Breast epithelium (tissue), 4 donors: ENCODE measurements around the gene FARP1. TPM values are rescaled to one million over a fixed set of nuclear protein-coding genes. Genes with fewer than 3 reads are reported as not detected.

Experiments
- DNase-seq, 2 donors: peaks; one replicate each; pipeline ENCODE4 v3.0.0-alpha.2; 2019; ENCODE audit warnings: low spot score in 2 of 2
- H3K27ac ChIP-seq, 2 donors: fragments of 200-600 bp; sonication (generic) in 1 of 2; one replicate each; pipeline ENCODE4 v1.5.1; 2016 to 2019; ENCODE audit warnings: mild to moderate bottlenecking in 1 of 2
- H3K27me3 ChIP-seq, 2 donors: fragments of 200-600 bp; sonication (generic) in 1 of 2; one replicate each; pipeline versions ENCODE4 v1.5.1 to v1.6.0; 2017 to 2019; ENCODE audit warnings: control low read depth in 1 of 2, mild to moderate bottlenecking in 1 of 2
- H3K36me3 ChIP-seq: fragments of 200-600 bp; one replicate; pipeline ENCODE4 v1.5.1; 2019
- H3K4me1 ChIP-seq, 2 donors: fragments of 200-600 bp; sonication (generic); one replicate each; pipeline ENCODE4 v1.5.1; 2016 to 2019; ENCODE audit warnings: control low read depth in 1 of 2
- H3K4me3 ChIP-seq, 3 donors: fragments of 200-600 bp; sonication (generic); 1 replicate in 2 of 3; 2 replicates in 1 of 3; pipeline ENCODE4 v1.5.1; 2016 to 2019; ENCODE audit warnings: mild to moderate bottlenecking in 3 of 3, moderate library complexity in 2 of 3
- H3K9me3 ChIP-seq, 2 donors: fragments of 200-600 bp; sonication (generic) in 1 of 2; one replicate each; pipeline ENCODE4 v1.5.1; 2016 to 2019; ENCODE audit warnings: control low read depth in 1 of 2
- POLR2A ChIP-seq: fragments of 450-650 bp; IDR thresholded peaks from one replicate; pipeline ENCODE4 v1.6.1; 2016; ENCODE audit warnings: antibody characterized with exemption, mild to moderate bottlenecking, moderate library complexity
- POLR2AphosphoS5 ChIP-seq, 3 donors: sonication (generic); formaldehyde crosslinking; IDR thresholded peaks; one replicate each; pipeline ENCODE4 v1.6.1; 2017; ENCODE audit warnings: antibody characterized with exemption in 3 of 3
- intact Hi-C: fragments of 100-400 bp; cut with DNase I; formaldehyde crosslinking; loops from one replicate; pipeline ENCODE4 v1.15.1; 2023; ENCODE audit warnings: low total_unique reads
- total RNA-seq, 3 donors: library from RNA; depleted of rRNA; stranded (reverse); fragments of >200 nt; gene quantifications; one replicate each; pipeline ENCODE4 v1.1.0, GENCODE V29; 2016
- TF ChIP-seq, protein P1 (sequence below), 3 donors: fragments of 450-650 bp; IDR thresholded peaks; one replicate each; pipeline ENCODE4 v1.5.1; 2016 to 2017; ENCODE audit warnings: antibody characterized with exemption in 3 of 3, mild to moderate bottlenecking in 3 of 3, moderate library complexity in 3 of 3

FARP1 gene
- total RNA-seq, 3 donors from 2014 or later = 29.8 to 97.3 (median 80.1) TPM

DNA sequence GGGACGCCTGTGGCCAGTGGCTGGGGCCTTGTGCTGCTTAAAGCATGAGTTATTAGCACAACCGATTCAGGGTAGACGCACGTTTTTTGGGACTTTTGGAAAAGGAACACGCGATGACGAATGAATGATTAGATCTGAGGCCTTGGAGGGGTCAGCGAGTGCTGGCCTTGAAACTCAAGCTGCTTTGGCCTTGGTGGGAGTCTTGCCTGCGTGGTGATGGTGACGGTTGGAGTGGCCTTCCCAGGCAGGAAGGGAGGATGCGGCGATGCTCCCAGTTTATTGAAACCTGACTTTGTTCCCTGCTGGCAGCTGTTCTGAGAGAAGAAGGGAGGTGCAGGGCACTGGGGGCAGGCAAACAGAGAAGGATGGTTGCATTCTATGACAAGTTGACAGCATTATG lies 97.2 kb downstream of the FARP1 start:
- no peak for DNase-seq
- TF ChIP-seq POLR2AphosphoS5 (IDR thresholded peaks at IDR 0.05) (no peak), POLR2A (no peak)
- TF ChIP-seq, protein P1, sequence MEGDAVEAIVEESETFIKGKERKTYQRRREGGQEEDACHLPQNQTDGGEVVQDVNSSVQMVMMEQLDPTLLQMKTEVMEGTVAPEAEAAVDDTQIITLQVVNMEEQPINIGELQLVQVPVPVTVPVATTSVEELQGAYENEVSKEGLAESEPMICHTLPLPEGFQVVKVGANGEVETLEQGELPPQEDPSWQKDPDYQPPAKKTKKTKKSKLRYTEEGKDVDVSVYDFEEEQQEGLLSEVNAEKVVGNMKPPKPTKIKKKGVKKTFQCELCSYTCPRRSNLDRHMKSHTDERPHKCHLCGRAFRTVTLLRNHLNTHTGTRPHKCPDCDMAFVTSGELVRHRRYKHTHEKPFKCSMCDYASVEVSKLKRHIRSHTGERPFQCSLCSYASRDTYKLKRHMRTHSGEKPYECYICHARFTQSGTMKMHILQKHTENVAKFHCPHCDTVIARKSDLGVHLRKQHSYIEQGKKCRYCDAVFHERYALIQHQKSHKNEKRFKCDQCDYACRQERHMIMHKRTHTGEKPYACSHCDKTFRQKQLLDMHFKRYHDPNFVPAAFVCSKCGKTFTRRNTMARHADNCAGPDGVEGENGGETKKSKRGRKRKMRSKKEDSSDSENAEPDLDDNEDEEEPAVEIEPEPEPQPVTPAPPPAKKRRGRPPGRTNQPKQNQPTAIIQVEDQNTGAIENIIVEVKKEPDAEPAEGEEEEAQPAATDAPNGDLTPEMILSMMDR (IDR thresholded peaks at IDR 0.05) = no peak
- H3K4me1 ChIP-seq = no peaks in the 10 kb centered on the region
- intact Hi-C loops = no loop called here
- no peak overlapping the region for H3K27ac ChIP-seq
- H3K9me3 ChIP-seq = no peaks in the 10 kb centered on the region
- no peaks in the 10 kb centered on the region for H3K27me3 ChIP-seq
- H3K4me3 ChIP-seq = no peak overlapping the region
- no peaks in the 10 kb centered on the region for H3K36me3 ChIP-seq

DNA sequence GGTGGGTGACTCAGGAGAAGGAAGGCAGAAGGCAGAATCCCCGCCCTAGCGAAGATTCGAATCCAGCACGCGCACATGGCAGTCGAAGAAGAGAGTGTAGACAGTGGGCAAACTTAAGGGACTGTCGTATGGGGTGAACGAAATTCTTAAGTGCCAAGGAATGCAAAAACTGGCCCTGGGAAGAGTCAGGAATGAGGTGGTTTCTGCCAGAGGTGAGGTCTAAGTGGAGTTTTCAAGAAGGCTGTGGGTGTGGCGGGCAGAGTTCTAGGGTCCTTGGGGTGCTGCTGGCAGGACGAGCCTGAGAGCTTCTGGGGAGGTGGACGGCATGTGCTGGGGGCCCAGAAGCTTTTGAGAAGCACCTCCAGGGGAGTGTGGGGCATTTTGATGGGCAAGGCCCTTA lies 98.1 kb downstream of the FARP1 start:
- H3K4me1 ChIP-seq = no peaks in the 10 kb centered on the region
- intact Hi-C loops = no loop called here
- no peak for TF ChIP-seq POLR2A
- no peaks in the 10 kb centered on the region for H3K9me3 ChIP-seq
- no peak for DNase-seq
- H3K27ac ChIP-seq = no peak overlapping the region
- no peaks in the 10 kb centered on the region for H3K36me3 ChIP-seq
- no peak overlapping the region for H3K4me3 ChIP-seq
- H3K27me3 ChIP-seq = no peaks in the 10 kb centered on the region

DNA sequence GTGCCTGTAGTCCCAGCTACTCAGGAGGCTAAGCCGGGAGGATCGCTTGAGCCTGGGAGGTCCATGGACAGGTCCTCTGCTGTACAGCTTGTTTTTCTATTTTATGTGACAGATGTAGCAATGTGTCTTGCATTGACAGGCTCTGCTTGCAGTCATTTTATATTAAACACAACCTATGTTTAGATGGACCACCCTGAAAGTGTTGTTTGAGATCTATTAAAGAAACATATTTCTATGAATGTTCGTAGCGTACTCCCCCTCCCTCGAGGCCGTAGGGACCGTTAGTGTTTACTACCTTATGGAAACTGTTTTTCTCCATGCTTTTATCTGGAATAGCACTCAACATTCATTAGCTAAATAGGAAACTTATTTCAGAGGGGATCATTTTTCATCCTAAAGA lies 99.1 kb downstream of the FARP1 start:
- DNase-seq = no peak
- H3K27me3 ChIP-seq = no peaks in the 10 kb centered on the region
- no peak overlapping the region for H3K4me3 ChIP-seq
- H3K27ac ChIP-seq = no peak overlapping the region
- H3K36me3 ChIP-seq = no peaks in the 10 kb centered on the region
- H3K9me3 ChIP-seq = no peaks in the 10 kb centered on the region
- TF ChIP-seq POLR2A (no peak), POLR2AphosphoS5 (IDR thresholded peaks at IDR 0.05) (no peak)
- TF ChIP-seq, protein P1 (IDR thresholded peaks at IDR 0.05) = no peak
- intact Hi-C loops = no loop called here
- H3K4me1 ChIP-seq = no peaks in the 10 kb centered on the region

DNA sequence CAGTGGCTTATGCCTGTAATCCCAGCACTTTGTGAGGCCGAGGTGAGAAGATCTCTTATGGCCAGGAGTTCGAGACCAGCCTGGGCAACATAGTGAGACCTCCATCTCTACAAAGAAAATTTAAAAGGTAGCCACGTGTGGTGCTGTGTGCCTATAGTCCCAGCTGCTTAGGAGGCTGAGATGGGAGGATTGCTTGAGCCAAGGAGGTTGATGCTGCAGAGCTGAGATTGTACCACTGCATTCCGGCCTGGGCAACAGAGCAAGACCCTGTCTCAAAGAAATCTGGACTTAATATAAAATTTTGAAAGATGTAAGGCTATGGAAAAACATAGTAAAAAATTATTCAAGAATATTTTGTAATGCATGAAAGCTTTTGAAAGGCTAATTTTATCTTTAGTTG lies 99.5 kb downstream of the FARP1 start:
- H3K27me3 ChIP-seq = no peaks in the 10 kb centered on the region
- H3K36me3 ChIP-seq = no peaks in the 10 kb centered on the region
- no peak overlapping the region for H3K27ac ChIP-seq
- H3K9me3 ChIP-seq = no peaks in the 10 kb centered on the region
- H3K4me3 ChIP-seq = no peak overlapping the region
- no peak for DNase-seq
- no peaks in the 10 kb centered on the region for H3K4me1 ChIP-seq
- intact Hi-C loops = no loop called here
- TF ChIP-seq POLR2AphosphoS5 (IDR thresholded peaks at IDR 0.05) (no peak), POLR2A (no peak)
- TF ChIP-seq, protein P1 (IDR thresholded peaks at IDR 0.05) = no peak

DNA sequence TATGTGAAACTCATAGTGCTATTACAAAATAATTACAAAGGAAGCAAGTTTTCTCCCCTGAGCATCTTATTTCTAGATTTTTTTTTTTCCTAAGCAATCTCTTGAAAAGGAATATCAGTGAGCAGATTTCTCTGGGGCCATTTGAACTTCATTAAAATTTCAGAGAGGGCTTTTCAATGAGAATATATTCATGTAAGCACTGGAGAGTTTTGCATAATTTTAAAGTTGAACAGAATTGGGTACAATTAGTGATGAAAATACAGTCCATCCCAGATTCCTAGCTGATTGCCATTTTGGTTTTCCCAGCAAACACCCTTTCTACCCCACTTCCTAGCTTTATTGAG lies 101.0 kb downstream of the FARP1 start:
- Histone ChIP-seq H3K36me3 (no peaks in the 10 kb centered on the region), H3K9me3 (no peaks in the 10 kb centered on the region), H3K4me1 (no peaks in the 10 kb centered on the region), H3K4me3 (no peak overlapping the region), H3K27me3 (no peaks in the 10 kb centered on the region), H3K27ac (no peak overlapping the region)
- no peak for DNase-seq
- no peak for TF ChIP-seq POLR2AphosphoS5 (IDR thresholded peaks at IDR 0.05)
- TF ChIP-seq, protein P1 (IDR thresholded peaks at IDR 0.05) = no peak
- no peak for TF ChIP-seq POLR2A
- intact Hi-C loops = no loop called here

DNA sequence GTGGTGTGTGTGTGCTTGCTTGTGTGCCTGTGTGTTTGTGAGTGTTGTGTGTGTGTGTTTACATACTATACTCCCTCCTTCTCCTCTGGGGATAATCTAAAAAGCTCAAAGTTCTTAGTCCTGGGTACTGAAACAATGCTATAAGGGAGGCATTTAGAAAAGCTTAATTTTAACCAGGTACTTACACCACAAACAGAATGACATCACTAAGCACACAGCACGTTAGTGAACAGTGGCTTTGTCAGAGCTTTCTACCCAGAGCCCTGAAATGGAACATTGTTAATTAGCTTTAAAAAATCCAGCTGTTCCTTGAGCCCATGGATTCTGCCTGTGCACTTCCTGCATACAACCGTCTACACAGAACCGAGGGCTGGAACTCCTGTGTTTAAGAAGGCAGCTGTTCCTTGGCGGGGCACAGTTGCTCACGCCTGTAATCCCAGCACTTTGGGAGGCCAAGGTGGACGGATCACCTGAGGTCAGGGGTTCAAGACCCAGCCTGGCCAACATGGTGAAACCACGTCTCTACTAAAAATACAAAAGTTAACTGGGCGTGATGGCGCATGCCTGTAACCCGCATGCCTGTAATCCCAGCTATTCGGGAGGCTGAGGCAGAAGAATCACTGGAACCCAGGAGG lies 103.8 kb downstream of the FARP1 start:
- no peaks in the 10 kb centered on the region for H3K36me3 ChIP-seq
- DNase-seq = no peak
- intact Hi-C loops = no loop called here
- H3K9me3 ChIP-seq = no peaks in the 10 kb centered on the region
- H3K4me1 ChIP-seq = no peaks in the 10 kb centered on the region
- no peak overlapping the region for H3K27ac ChIP-seq
- TF ChIP-seq, protein P1 (IDR thresholded peaks at IDR 0.05) = no peak
- no peak for TF ChIP-seq POLR2A
- no peak overlapping the region for H3K4me3 ChIP-seq
- no peaks in the 10 kb centered on the region for H3K27me3 ChIP-seq
